HEK293T (cell line): ENCODE measurements around the gene RORB.

Experiments used
- CTCF ChIA-PET: fragments of 350-600 bp; formaldehyde crosslinking; extraction: SDS; loops from one replicate; lab custom pipeline; 2021; ENCODE audit warnings: antibody characterized with exemption, inconsistent platforms; lab: Yijun Ruan, JAX
- POLR2A ChIA-PET: fragments of 350-600 bp; formaldehyde crosslinking; extraction: SDS; loops from one replicate; lab custom pipeline; 2020; ENCODE audit warnings: antibody characterized with exemption, inconsistent platforms; lab: Yijun Ruan, JAX
- DNase-seq: peaks from one replicate; pipeline ENCODE4 v3.0.0; 2012; ENCODE audit warnings: mixed read lengths; ENCODE audit errors: extremely low spot score
- ARNT ChIP-seq: fragments of 450-650 bp; IDR thresholded peaks from 2 replicates; pipeline ENCODE4 v1.6.1; 2017; ENCODE audit warnings: mild to moderate bottlenecking
- BHLHE40 ChIP-seq: fragments of 450-650 bp; IDR thresholded peaks from 2 replicates; pipeline ENCODE4 v1.6.1; 2016; ENCODE audit warnings: mild to moderate bottlenecking, moderate library complexity, borderline replicate concordance
- CTBP1 ChIP-seq: fragments of 450-650 bp; IDR thresholded peaks from 2 replicates; pipeline ENCODE4 v1.6.1; 2016; ENCODE audit warnings: borderline replicate concordance
- ELF4 ChIP-seq: fragments of 450-650 bp; IDR thresholded peaks from 2 replicates; pipeline ENCODE4 v1.6.1; 2017; ENCODE audit warnings: antibody characterized with exemption
- FOXA1 ChIP-seq: fragments of 450-650 bp; IDR thresholded peaks from 2 replicates; pipeline ENCODE4 v1.6.1; 2016; ENCODE audit warnings: mild to moderate bottlenecking
- FOXK2 ChIP-seq: fragments of 450-650 bp; IDR thresholded peaks from 2 replicates; pipeline ENCODE4 v1.6.1; 2016; ENCODE audit warnings: mild to moderate bottlenecking
- FOXM1 ChIP-seq: fragments of 450-650 bp; IDR thresholded peaks from 2 replicates; pipeline ENCODE4 v1.6.1; 2017; ENCODE audit warnings: mild to moderate bottlenecking, borderline replicate concordance
- HDGF ChIP-seq: fragments of 450-650 bp; IDR thresholded peaks from 2 replicates; pipeline ENCODE4 v1.6.1; 2017; ENCODE audit warnings: antibody characterized with exemption, borderline replicate concordance
- L3MBTL2 ChIP-seq: fragments of 450-650 bp; conservative IDR thresholded peaks from 2 replicates; pipeline ENCODE4 v1.6.1; 2016; ENCODE audit warnings: mild to moderate bottlenecking
- LEF1 ChIP-seq: fragments of 450-650 bp; IDR thresholded peaks from 2 replicates; pipeline ENCODE4 v1.6.1; 2017; ENCODE audit warnings: mild to moderate bottlenecking, borderline replicate concordance
- NFRKB ChIP-seq: fragments of 450-650 bp; IDR thresholded peaks from 2 replicates; pipeline ENCODE4 v1.6.1; 2016; ENCODE audit warnings: mild to moderate bottlenecking, moderate library complexity
- SP1 ChIP-seq: fragments of 450-650 bp; IDR thresholded peaks from 2 replicates; pipeline ENCODE4 v1.6.1; 2017
- SUZ12 ChIP-seq: fragments of 450-650 bp; IDR thresholded peaks from 2 replicates; pipeline ENCODE4 v1.6.1; 2016; ENCODE audit warnings: mild to moderate bottlenecking
- TARDBP ChIP-seq: fragments of 450-650 bp; IDR thresholded peaks from 2 replicates; pipeline ENCODE4 v1.6.1; 2016
- ZNF384 ChIP-seq: fragments of 450-650 bp; IDR thresholded peaks from 2 replicates; pipeline ENCODE4 v1.6.1; 2016
- TF ChIP-seq, protein P1 (sequence below): fragments of 450-650 bp; IDR thresholded peaks from 2 replicates; pipeline ENCODE4 v1.6.1; 2016

Gene RORB

DNA sequence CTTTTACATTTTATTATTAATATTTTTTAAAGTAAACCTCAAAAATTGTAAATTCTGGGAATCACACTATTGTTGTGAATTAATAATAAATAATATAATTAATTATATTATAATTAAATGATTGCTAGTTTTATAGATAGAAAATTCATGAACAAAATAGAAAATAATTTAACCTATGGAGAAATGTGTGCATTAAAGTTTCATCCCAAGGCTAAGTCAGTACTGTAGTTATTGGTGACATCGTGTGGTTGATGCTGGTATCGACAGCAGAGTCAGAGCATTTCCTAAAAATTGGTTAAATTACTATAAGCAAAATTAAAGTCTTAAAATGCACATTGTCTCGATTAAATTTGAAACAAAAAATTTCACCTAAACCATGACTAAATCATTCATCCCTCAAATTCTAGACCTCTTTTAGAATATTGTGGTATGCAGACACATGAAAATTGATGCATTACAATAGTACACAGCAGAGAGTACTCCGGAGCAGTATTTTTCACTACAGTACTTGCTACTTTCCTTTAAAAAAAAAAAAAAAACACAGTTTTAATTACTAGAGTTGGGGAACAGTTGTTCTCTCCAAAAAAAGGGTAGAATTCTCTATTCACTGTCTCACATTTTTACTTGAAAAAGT, 73.9 kb downstream of the RORB start:
- TF ChIP-seq ELF4 = no peak
- TF ChIP-seq FOXA1 = no peak
- DNase-seq = peak; percentile 31
- ChIA-PET CTCF (no interaction called here), POLR2A (no interaction called here)

DNA sequence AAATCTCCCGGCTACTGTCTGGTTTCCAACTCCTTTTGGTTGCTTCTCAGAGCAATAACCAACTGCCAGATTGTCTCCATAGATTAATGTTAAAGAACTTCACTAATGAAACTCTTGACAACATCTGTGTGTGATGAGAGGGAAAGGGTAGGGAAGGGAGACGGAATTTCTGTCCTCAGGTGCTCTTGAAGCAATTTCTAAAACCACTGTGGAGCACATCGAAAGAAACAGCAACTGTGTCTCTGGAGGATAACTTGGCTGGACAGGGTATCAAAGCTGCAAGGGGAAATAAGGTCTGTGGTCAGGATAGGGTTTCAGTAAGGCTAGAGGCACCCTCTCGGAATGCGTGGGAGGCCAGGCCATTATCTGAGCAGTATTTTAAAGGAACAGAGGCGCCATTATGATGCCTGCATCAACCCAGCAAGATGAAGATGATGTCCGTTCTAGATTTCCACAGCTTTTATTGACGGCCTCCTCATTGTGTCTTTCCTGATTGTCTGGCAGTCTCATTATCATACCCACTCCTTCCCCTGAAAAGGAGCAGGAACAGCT, 76.6 kb downstream of the RORB start:
- ChIA-PET POLR2A (no interaction called here), CTCF (no interaction called here)
- TF ChIP-seq SP1 = no peak
- TF ChIP-seq BHLHE40 = no peak
- no peak for TF ChIP-seq ZNF384
- no peak for TF ChIP-seq FOXK2
- no peak for TF ChIP-seq CTBP1
- TF ChIP-seq, protein P1, sequence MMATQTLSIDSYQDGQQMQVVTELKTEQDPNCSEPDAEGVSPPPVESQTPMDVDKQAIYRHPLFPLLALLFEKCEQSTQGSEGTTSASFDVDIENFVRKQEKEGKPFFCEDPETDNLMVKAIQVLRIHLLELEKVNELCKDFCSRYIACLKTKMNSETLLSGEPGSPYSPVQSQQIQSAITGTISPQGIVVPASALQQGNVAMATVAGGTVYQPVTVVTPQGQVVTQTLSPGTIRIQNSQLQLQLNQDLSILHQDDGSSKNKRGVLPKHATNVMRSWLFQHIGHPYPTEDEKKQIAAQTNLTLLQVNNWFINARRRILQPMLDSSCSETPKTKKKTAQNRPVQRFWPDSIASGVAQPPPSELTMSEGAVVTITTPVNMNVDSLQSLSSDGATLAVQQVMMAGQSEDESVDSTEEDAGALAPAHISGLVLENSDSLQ = no peak
- TF ChIP-seq SUZ12 = no peak
- TF ChIP-seq FOXM1 = no peak
- no peak for TF ChIP-seq ARNT
- TF ChIP-seq TARDBP = no peak
- TF ChIP-seq NFRKB = no peak
- TF ChIP-seq HDGF = no peak
- no peak for TF ChIP-seq FOXA1
- no peak for TF ChIP-seq L3MBTL2
- no peak for TF ChIP-seq ELF4
- no peak for TF ChIP-seq LEF1

DNA sequence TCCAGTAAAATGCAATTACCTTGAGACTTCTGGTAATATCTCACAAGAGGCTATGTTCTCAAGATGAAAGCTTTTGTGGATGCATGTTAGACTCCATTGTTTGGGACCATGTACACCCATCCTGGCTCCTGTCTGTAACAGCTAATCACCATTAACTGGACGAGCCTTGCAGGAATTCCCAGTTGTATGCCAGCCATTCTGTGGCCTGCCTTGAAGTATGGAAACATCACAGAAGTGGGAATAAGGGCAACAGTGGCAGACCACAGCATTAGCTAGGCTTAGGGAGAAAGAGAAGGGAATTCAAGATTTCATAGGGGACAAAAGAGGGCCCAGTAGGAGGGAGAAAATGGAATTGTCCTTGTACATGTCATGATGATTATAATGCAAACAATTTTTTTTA, 79.0 kb downstream of the RORB start:
- POLR2A ChIA-PET = no interaction called here
- CTCF ChIA-PET = interaction anchor here (0.7 kb wide), 1 partner anchor 8 kb away, joined by 3 read pairs; no protein-coding TSS in a partner anchor
- TF ChIP-seq ZNF384 = no peak
- TF ChIP-seq BHLHE40 = no peak
- TF ChIP-seq ARNT = no peak
- TF ChIP-seq CTBP1 = no peak
- TF ChIP-seq ELF4 = no peak
- TF ChIP-seq FOXM1 = no peak
- no peak for TF ChIP-seq SUZ12
- TF ChIP-seq TARDBP = no peak
- no peak for TF ChIP-seq L3MBTL2
- TF ChIP-seq SP1 = no peak
- TF ChIP-seq LEF1 = no peak
- TF ChIP-seq, protein P1 = no peak
- TF ChIP-seq FOXK2 = no peak
- TF ChIP-seq NFRKB = no peak
- TF ChIP-seq HDGF = no peak
- TF ChIP-seq FOXA1 = no peak
- DNase-seq = no peak

More for the DNA sequence above, 76.6 kb downstream of the RORB start:
- DNase-seq = peak; percentile 19

GRCh38 chr9:74577956-74578355, 80.8 kb downstream of the RORB start:
- ChIA-PET POLR2A (no interaction called here), CTCF (no interaction called here)
- DNase-seq = no peak
- TF ChIP-seq, protein P1 = no peak
- TF ChIP-seq NFRKB (no peak), ELF4 (no peak), CTBP1 (no peak), SUZ12 (no peak), TARDBP (no peak), SP1 (no peak), FOXK2 (no peak), FOXM1 (no peak)

- CTCF ChIA-PET = no interaction called here
- POLR2A ChIA-PET = no interaction called here
- no peak for DNase-seq
- TF ChIP-seq TARDBP = no peak
- TF ChIP-seq L3MBTL2 = no peak
- no peak for TF ChIP-seq SUZ12
- no peak for TF ChIP-seq ELF4
- TF ChIP-seq NFRKB = no peak
- TF ChIP-seq SP1 = no peak
- TF ChIP-seq HDGF = no peak
- no peak for TF ChIP-seq BHLHE40
- TF ChIP-seq FOXA1 = no peak
- TF ChIP-seq, protein P1 = no peak
- TF ChIP-seq FOXM1 = no peak
- no peak for TF ChIP-seq LEF1
- TF ChIP-seq ARNT = no peak
- no peak for TF ChIP-seq ZNF384
- no peak for TF ChIP-seq CTBP1
- no peak for TF ChIP-seq FOXK2
Observed at GRCh38 chr9:74589576-74589975, 92.4 kb downstream of the RORB start.

DNA sequence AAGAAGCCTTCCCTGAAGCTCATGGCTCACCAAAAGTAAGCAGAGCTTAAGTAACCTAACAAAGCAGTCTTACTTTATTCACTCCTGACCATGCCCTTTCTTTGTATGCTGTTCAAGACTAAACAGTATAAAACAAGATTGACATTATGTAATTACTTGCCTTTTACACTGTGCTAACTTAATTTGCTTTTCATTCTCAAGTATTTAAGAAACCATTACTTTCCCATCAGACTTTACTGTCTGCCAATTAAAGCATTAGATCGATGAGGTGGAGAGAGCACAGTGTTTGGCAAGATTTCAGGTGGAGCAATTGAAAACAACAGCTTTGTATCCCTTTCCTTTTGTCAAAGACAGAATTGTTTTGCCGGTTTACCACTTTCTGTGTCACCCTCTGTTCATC, 98.2 kb downstream of the RORB start:
- CTCF ChIA-PET = no interaction called here

More for the DNA sequence above, 98.2 kb downstream of the RORB start:
- no peak for TF ChIP-seq SUZ12
- DNase-seq = no peak
- POLR2A ChIA-PET = no interaction called here
